Astrocyte of the spinal cord (primary cell): ENCODE results near the gene ITPR2.

Source experiments
- DNase-seq: peaks from one replicate; pipeline ENCODE4 v3.0.0; 2011; ENCODE audit warnings: low read depth, low spot score
- H3K4me3 ChIP-seq: 2 replicates; pipeline ENCODE4 v1.5.1; 2011; ENCODE audit warnings: low read depth, mild to moderate bottlenecking, low read length, moderate library complexity
- in situ Hi-C: cut with HindIII; loops from 2 replicates; pipeline ENCODE4 v1.10.0; 2017; ENCODE audit warnings: low sequenced_read_pairs
- TF ChIP-seq, protein P1 (sequence below): IDR thresholded peaks from 2 replicates; pipeline ENCODE4 v1.5.1; 2012; ENCODE audit warnings: low read depth, mild to moderate bottlenecking, low read length, inconsistent platforms

The ITPR2 gene

DNA sequence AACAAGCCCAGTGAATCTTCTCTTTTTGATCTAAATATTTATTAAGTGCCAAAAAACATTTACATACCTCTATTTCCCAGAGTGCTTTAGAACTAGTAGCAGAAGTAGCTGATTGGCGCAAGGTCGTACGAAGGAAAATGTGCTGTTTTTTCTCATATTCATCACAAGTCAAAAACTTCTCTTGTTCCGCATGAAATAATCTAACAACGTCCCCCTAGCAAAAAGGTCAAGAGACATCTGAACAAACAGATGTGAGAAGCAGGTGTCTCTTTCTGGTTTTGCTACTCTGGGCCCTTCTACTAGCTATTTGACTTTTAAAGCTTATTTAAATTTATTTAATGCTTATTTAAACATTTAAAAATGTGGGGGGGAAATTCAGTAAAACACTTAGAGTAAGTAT is 117.8 kb downstream of the ITPR2 start:
- in situ Hi-C loops: no loop called here
- no peak overlapping the region for H3K4me3 ChIP-seq
- TF ChIP-seq, protein P1, sequence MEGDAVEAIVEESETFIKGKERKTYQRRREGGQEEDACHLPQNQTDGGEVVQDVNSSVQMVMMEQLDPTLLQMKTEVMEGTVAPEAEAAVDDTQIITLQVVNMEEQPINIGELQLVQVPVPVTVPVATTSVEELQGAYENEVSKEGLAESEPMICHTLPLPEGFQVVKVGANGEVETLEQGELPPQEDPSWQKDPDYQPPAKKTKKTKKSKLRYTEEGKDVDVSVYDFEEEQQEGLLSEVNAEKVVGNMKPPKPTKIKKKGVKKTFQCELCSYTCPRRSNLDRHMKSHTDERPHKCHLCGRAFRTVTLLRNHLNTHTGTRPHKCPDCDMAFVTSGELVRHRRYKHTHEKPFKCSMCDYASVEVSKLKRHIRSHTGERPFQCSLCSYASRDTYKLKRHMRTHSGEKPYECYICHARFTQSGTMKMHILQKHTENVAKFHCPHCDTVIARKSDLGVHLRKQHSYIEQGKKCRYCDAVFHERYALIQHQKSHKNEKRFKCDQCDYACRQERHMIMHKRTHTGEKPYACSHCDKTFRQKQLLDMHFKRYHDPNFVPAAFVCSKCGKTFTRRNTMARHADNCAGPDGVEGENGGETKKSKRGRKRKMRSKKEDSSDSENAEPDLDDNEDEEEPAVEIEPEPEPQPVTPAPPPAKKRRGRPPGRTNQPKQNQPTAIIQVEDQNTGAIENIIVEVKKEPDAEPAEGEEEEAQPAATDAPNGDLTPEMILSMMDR: no peak
- DNase-seq: no peak

DNA sequence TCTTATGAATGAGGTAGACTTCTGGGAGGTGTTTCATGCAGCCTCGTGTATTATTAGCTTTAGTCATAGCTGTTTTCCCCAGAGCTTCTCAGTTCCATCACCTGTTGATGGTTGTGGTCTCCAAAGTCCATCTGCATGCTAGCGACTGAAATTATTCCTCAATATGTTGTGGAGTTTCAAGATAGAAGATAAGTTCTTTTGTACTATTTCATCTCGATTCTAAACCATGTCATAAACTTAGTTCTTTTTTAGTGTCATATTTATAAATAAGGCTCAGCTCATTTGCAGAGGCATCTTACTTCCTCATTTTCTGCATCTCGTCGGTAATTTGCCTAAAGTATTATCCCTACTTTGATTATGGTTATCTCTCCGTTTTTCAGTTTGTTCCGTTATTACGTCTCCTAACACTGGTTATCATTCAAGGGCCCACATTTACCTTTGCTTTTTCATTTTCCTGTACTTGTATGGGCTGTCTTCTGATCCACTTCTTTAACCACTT is 119.1 kb downstream of the ITPR2 start:
- no peak overlapping the region for H3K4me3 ChIP-seq
- TF ChIP-seq, protein P1: no peak
- in situ Hi-C loops: no loop called here

DNA sequence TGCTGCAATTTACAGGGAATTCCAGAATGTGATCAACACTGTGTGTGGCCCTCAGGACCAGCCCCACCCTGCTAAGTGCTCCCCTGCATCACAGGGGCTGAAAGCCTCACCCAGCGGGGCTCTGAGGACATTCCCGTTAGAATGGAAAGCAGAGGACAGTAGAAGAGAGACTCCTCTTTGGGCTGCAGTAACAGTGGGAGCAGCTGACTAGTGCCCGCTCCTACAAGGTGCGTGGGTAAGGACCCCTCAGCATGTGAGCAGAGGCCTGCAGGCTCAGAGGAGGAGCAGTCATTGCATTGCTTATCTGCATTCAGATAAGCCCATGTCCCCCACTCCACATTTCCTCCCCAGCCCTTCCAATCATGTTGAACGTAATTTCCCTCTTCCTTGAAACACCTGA is 120.1 kb downstream of the ITPR2 start:
- H3K4me3 ChIP-seq: no peak overlapping the region
- TF ChIP-seq, protein P1: no peak
- in situ Hi-C loops: no loop called here
- DNase-seq: no peak

More for the DNA sequence above, 119.1 kb downstream of the ITPR2 start:
- DNase-seq: no peak

DNA sequence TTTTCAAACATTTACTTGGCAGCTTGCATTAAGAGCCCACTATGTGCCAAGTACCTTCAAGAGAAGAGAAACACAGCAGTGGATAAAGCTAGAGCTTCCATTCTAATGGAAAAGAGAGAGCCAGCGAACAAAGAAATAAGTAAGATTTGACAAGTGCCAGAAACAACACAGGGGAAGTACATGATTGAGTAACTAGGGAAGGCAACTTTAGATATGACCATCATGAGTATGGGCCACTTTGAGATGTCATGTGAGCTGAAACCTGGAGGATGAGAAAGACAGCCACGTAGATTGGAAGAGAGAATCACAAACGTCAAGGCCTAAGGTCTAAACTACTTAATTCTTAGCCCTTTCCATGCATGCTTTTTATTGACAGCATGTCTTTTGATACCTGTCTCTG is 121.4 kb downstream of the ITPR2 start:
- DNase-seq: no peak
- TF ChIP-seq, protein P1: no peak
- in situ Hi-C loops: no loop called here
- no peak overlapping the region for H3K4me3 ChIP-seq

DNA sequence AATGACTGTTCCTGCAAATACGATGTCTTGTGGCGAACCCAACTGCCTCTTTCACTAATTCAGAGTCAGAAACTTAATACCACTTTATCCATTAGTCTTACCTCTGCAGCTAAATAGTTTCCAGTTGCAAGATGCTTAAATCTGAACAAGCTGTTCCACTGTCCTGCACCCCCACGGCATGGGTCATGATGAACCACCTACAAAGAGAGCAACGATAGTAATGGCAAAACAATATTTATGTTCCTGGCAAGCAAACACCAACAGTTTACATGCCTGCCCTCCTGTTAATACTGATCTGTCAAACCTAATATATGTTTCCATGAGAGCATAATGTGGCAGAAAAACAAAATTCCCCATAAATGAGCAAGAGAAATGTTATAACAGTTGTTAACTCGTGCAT is 121.9 kb downstream of the ITPR2 start:
- in situ Hi-C loops: no loop called here
- TF ChIP-seq, protein P1: no peak
- no peak for DNase-seq

DNA sequence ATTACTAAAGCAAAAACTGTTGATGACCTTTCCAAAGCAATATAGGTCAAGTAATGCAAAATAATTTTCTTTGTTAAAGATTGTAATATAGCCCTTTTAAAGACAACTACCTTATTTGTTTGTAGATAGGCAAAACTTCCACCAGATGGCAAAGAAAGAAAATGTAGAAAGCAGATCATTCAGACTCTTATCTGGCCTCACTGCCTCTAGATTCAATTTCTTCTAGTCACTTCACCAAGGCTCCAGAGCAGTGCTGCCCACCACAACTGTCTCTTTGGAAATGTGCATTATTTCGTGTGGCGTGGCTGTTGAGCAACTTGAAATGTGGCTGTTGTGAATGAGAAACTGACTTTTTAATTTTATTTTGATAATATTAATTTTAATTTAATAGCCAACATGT is 127.1 kb downstream of the ITPR2 start:
- H3K4me3 ChIP-seq: no peak overlapping the region
- in situ Hi-C loops: no loop called here
- TF ChIP-seq, protein P1: no peak
- DNase-seq: no peak

More for the DNA sequence above, 121.9 kb downstream of the ITPR2 start:
- no peak overlapping the region for H3K4me3 ChIP-seq
